Liver (tissue), 3 donors: ENCODE data around the gene CISD1.

Experiments
- CTCF ChIP-seq: fragments of 150-350 bp; IDR thresholded peaks from 2 replicates; pipeline ENCODE4 v1.5.1; 2017; ENCODE audit warnings: improper control_type of control experiment, low read depth, low read length; ENCODE audit not compliant: missing input control
- EGR1 ChIP-seq, 2 donors: IDR thresholded peaks; 2 replicates each; pipeline ENCODE4 v1.6.1; 2016 to 2018; ENCODE audit warnings: antibody characterized with exemption in 2 of 2, low read depth in 2 of 2
- FOXA2 ChIP-seq: IDR thresholded peaks from 2 replicates; pipeline ENCODE4 v1.6.1; 2016; ENCODE audit warnings: antibody characterized with exemption
- JUND ChIP-seq, 2 donors: IDR thresholded peaks; 2 replicates each; pipeline ENCODE4 v1.6.1; 2016; ENCODE audit warnings: antibody characterized with exemption in 2 of 2
- RAD21 ChIP-seq, 2 donors: IDR thresholded peaks; 2 replicates each; pipeline ENCODE4 v1.6.1; 2016; ENCODE audit warnings: antibody characterized with exemption in 2 of 2, mild to moderate bottlenecking in 2 of 2
- REST ChIP-seq: IDR thresholded peaks from 2 replicates; pipeline ENCODE4 v1.6.1; 2016; ENCODE audit warnings: antibody characterized with exemption, mild to moderate bottlenecking
- SP1 ChIP-seq: IDR thresholded peaks from 2 replicates; pipeline ENCODE4 v1.6.1; 2018; ENCODE audit warnings: antibody characterized with exemption, mild to moderate bottlenecking
- TAF1 ChIP-seq: conservative IDR thresholded peaks from 2 replicates; pipeline ENCODE4 v1.6.1; 2016; ENCODE audit warnings: antibody characterized with exemption, mild to moderate bottlenecking
- YY1 ChIP-seq: IDR thresholded peaks from 2 replicates; pipeline ENCODE4 v1.6.1; 2016; ENCODE audit warnings: antibody characterized with exemption, mild to moderate bottlenecking
- donor health status: healthy.
- donor health status: healthy.

GRCh38 chr10:58281092-58281752 is 12.3 kb downstream of the CISD1 start:
- no peak for TF ChIP-seq TAF1
- TF ChIP-seq CTCF = no peak
- no peak for TF ChIP-seq SP1
- no peak for TF ChIP-seq REST
- no peak for TF ChIP-seq EGR1 (IDR thresholded peaks at IDR 0.05; ENCODE audit: low read depth in 2 of 2)
- TF ChIP-seq JUND (IDR thresholded peaks at IDR 0.05) = no peak
- TF ChIP-seq FOXA2 = no peak
- TF ChIP-seq RAD21 (IDR thresholded peaks at IDR 0.05) = no peak
- no peak for TF ChIP-seq YY1
